Activated naive CD4-positive, alpha-beta T cell treated with anti-CD3 and anti-CD28 coated beads, Interleukin-2, amount 50 U/mL, for 24 hours (primary cell): Measurements from ENCODE around the gene RELT.

Experiments used
- H3K27ac Mint-ChIP-seq: one replicate; pipeline ENCODE4 v1.8.0; 2021; ENCODE audit warnings: mild to moderate bottlenecking, mixed read lengths
- H3K27me3 Mint-ChIP-seq: one replicate; pipeline ENCODE4 v1.8.0; 2021; ENCODE audit warnings: mixed read lengths
- H3K36me3 Mint-ChIP-seq: one replicate; pipeline ENCODE4 v1.8.0; 2021; ENCODE audit warnings: mixed read lengths
- H3K4me1 Mint-ChIP-seq: one replicate; pipeline ENCODE4 v1.8.0; 2021; ENCODE audit warnings: mixed read lengths
- H3K4me3 Mint-ChIP-seq: one replicate; pipeline ENCODE4 v1.8.0; 2021; ENCODE audit warnings: mild to moderate bottlenecking, mixed read lengths
- H3K9me3 Mint-ChIP-seq: one replicate; pipeline ENCODE4 v1.8.0; 2021; ENCODE audit warnings: mixed read lengths

Gene RELT

DNA sequence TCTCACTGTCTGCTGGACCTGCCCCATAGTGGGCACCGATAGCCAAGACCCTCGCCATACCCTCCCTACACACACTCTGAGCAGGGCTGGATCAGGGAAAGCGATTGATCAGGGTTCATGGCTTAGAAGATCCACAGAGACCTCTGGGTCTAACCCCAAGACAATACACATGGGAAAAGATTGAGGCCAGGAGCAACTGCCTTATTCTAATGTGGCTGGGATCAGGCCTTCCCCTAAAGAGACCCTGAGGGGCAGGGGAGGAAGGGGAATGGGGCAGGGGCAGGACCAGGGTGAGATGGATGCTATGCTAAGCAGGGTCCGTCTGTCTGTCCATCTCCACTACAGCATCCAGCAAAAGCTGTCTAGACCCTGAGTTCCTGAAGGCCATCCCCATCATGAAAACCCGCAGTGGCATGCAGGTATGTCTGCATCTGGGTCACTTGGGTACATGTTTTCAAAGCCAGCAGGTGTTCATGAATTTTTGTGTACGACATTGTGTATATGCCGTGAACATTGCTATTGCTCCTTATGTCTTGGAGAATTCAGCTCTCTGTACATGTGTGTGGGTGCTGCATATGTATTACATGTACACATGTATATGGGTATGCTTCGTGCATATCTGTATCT is 15.3 kb upstream of the RELT start:
- peaks cover 3% of the 10 kb centered on the region for H3K4me1 Mint-ChIP-seq
- no peaks in the 10 kb centered on the region for H3K36me3 Mint-ChIP-seq
- no peaks in the 10 kb centered on the region for H3K9me3 Mint-ChIP-seq
- no peak overlapping the region for H3K27ac Mint-ChIP-seq
- no peaks in the 10 kb centered on the region for H3K27me3 Mint-ChIP-seq
- H3K4me3 Mint-ChIP-seq = no peak overlapping the region

DNA sequence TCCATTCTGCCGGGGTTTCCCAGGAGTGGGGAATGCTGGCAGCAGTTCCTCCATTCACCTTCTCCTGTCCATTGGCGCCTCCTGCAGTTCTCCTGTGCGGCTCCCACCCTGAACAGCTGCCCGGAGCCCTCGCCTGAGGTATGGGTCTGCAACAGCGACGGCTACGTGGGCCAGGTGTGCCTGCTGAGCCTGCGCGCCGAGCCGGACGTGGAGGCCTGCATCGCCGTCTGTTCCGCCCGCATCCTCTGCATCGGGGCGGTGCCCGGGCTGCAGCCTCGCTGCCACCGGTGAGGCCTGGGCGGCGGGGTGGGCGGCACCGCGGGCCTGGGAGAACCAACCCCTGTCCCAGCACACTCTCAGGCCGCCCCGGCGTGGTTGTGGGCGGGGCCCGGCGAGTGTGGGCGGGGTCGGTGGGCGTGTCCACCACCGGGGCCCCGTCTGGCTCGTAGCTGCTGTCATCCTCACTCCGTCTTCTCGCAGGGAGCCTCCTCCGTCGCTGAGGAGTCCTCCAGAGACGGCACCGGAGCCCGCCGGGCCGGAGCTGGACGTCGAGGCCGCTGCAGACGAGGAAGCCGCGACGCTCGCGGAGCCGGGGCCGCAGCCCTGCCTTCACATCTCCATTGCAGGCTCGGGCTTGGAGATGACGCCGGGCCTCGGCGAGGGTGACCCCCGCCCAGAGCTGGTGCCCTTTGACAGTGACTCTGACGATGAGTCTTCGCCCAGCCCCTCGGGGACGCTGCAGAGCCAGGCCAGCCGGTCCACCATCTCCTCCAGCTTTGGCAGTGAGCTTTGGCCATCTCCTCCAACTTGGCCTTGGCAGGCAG is 14.0 kb upstream of the RELT start:
- Mint-ChIP-seq H3K4me3 (no peak overlapping the region), H3K9me3 (no peaks in the 10 kb centered on the region), H3K27me3 (no peaks in the 10 kb centered on the region), H3K4me1 (peaks cover 16% of the 10 kb centered on the region), H3K36me3 (peaks cover 1% of the 10 kb centered on the region), H3K27ac (peak overlapping the region; percentile 8)

DNA sequence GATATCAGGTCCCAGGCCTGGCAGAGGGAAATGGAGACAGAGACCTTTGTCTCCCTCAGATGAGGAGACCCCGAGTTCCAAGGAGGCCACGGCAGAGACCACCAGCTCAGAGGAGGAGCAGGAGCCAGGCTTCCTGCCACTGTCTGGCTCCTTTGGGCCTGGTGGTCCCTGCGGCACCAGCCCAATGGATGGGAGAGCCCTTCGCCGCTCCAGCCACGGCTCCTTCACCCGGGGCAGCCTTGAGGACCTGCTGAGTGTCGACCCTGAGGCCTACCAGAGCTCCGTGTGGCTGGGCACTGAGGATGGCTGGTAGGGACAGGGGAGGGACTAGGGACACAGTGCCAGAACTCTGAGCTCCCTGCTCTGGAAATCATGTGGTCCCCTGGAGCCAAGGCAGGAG is 13.1 kb upstream of the RELT start:
- no peak overlapping the region for H3K27ac Mint-ChIP-seq
- peaks cover 1% of the 10 kb centered on the region for H3K36me3 Mint-ChIP-seq
- H3K4me3 Mint-ChIP-seq = no peak overlapping the region
- no peaks in the 10 kb centered on the region for H3K27me3 Mint-ChIP-seq
- no peaks in the 10 kb centered on the region for H3K9me3 Mint-ChIP-seq
- H3K4me1 Mint-ChIP-seq = peaks cover 26% of the 10 kb centered on the region

DNA sequence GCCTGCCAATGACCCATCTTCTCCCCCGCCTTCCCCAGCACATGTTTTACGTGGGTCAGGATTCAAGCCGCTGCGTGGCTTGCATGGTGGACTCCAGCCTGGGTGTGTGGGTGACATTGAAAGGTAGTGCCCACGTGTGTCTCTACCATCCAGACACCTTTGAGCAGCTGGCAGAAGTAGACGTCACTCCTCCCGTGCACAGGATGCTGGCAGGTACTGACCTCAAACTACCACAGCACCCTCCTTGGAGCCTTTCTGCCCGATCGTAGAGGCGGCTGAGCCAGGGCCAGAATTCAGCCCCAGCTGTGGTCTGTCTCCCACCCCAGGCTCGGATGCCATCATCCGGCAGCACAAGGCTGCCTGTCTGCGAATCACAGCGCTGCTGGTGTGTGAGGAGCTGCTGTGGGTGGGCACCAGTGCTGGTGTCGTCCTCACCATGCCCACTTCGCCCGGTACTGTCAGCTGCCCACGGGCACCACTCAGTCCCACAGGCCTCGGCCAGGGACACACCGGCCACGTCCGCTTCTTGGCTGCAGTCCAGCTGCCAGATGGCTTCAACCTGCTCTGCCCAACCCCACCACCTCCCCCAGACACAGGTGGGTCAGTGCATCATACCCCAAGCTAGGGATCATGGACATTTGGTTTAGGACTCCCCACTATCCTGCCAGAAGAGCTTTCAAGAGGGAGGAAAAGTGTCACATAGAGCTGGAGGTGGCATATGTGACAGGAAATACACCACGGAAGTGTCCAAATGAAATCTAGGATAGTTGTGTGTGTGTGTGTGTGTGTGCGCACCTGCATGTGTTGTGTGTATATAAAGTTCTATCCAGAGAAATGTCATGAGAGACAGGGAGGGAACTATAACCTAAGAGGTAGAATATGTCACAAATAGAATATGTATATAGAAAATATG is 10.6 kb upstream of the RELT start:
- Mint-ChIP-seq H3K36me3 (peaks cover 1% of the 10 kb centered on the region), H3K27me3 (no peaks in the 10 kb centered on the region), H3K4me3 (peak overlapping the region; percentile 33), H3K4me1 (peaks cover 33% of the 10 kb centered on the region), H3K9me3 (no peaks in the 10 kb centered on the region), H3K27ac (peak overlapping the region; percentile 86)

DNA sequence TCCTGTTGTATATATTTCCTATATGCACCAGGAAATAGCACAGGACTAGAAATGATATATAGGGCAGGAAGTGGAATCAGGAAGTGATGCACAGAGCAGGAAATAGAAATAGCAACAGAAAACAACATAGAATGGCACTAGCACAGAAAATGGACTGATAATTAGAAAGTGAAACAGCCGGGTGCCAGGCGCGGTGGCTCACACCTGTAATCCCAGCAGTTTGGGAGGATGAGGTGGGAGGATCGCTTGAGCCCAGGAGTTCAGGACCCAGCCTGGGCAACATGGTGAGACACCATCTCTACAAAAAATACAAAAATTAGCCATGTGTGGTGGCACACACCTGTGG is 10.0 kb upstream of the RELT start:
- Mint-ChIP-seq H3K27ac (peak overlapping the region; percentile 86), H3K4me3 (peak overlapping the region; percentile 33), H3K4me1 (peaks cover 33% of the 10 kb centered on the region), H3K27me3 (no peaks in the 10 kb centered on the region), H3K36me3 (peaks cover 1% of the 10 kb centered on the region), H3K9me3 (no peaks in the 10 kb centered on the region)

DNA sequence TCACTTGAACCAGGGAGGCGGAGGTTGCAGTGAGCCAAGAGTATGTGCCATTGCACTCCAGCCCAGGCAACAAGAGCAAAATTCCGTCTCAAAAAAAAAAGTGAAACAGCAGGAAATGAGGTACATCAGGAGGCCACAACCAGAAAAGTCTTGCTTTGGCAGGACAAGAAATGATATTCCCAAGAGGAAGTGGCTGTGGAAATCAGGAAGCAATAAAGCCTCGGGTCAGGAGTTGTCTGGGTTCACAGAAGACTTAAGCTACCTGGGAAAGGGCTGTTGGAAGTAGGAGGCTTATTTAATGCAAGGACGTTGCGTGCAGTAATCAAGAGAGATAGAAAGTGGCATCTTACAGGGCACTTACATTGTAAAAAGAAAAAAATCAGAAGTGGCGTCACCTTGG is 9.2 kb upstream of the RELT start:
- Mint-ChIP-seq H3K36me3 (peaks cover 1% of the 10 kb centered on the region), H3K9me3 (no peaks in the 10 kb centered on the region)

DNA sequence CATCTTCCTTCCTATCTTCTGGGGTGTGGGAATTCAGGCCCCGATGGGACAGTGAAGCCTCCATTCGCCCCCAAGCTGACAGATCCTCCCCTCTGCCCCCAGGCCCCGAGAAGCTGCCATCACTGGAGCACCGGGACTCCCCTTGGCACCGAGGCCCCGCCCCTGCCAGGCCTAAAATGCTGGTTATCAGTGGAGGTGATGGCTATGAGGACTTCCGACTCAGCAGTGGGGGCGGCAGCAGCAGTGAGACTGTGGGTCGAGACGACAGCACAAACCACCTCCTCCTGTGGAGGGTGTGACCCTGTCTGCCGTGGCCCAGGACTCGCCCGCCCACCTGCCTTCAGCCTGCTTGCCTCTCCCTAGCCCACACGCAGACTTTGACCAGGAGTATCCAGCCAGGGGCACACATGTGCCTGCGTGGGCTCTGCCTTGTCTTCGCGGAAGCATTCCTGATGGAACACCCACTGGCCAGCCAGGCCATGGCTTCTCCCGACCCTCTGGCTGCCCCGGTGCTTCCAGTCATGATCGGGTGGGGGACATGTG is 8.6 kb upstream of the RELT start:
- H3K9me3 Mint-ChIP-seq = no peaks in the 10 kb centered on the region
- peaks cover 1% of the 10 kb centered on the region for H3K36me3 Mint-ChIP-seq
- H3K27me3 Mint-ChIP-seq = no peaks in the 10 kb centered on the region
- H3K4me3 Mint-ChIP-seq = no peak overlapping the region
- H3K27ac Mint-ChIP-seq = peak overlapping the region; percentile 4
- H3K4me1 Mint-ChIP-seq = peaks cover 33% of the 10 kb centered on the region

More for the DNA sequence above, 9.2 kb upstream of the RELT start:
- H3K27ac Mint-ChIP-seq = peak overlapping the region; percentile 4
- H3K27me3 Mint-ChIP-seq = no peaks in the 10 kb centered on the region
- peak overlapping the region; percentile 13 for H3K4me3 Mint-ChIP-seq
- H3K4me1 Mint-ChIP-seq = peaks cover 33% of the 10 kb centered on the region

DNA sequence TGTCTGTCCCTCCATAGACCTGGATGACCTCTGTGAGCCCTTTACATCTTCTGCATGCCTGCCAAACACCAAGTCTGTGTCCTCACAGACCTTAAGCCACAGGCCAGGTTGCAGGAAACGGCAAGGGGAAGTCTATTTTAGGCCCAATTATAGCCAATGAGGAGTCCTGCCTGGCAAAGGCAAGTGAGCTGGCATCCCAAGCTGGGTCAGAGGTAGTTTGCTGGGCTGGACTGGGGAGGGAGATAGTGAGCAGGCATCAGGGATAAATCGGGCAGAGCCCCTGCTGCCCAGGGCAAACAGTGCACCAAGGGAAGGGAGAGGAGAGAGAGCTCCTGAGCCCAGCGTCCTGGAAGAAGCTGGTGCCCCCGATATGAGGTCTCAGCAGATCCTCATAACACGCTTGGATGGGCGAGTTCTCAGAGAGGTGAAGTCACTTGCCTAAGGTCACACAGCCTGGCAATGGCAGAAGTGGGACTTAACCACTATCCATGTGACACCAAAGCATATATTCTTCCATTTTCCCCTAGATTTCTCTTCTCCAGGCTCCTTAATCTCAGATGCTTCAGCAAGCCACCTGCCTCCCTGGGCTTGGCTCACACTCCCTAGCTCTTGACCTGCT is 3.7 kb upstream of the RELT start:
- Mint-ChIP-seq H3K36me3 (peaks cover 3% of the 10 kb centered on the region), H3K27me3 (no peaks in the 10 kb centered on the region), H3K4me1 (peaks cover 28% of the 10 kb centered on the region), H3K27ac (no peak overlapping the region), H3K9me3 (no peaks in the 10 kb centered on the region), H3K4me3 (no peak overlapping the region)

DNA sequence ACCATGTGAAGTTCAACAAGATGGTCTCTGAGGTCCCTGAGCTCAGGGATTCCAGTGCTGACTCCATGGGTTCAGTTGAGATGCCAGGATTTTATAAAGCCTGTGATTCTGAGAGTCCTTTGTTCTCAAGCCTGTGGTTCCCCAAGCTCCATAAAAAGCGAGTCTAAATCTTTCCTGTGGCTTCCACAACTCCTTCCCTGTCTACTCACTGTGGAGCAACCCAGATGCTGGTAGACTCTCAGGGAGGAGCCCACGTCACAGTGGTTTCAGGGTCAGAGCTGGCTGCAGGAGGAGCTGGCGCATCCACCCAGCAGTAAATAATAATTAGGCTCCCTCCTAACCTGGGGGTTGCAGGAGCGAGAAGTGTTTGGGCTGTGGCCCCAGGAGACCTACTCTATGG is 2.0 kb upstream of the RELT start:
- no peak overlapping the region for H3K27ac Mint-ChIP-seq
- H3K9me3 Mint-ChIP-seq = no peaks in the 10 kb centered on the region
- H3K27me3 Mint-ChIP-seq = no peaks in the 10 kb centered on the region
- peaks cover 3% of the 10 kb centered on the region for H3K36me3 Mint-ChIP-seq
- H3K4me3 Mint-ChIP-seq = no peak overlapping the region
- H3K4me1 Mint-ChIP-seq = peaks cover 30% of the 10 kb centered on the region

DNA sequence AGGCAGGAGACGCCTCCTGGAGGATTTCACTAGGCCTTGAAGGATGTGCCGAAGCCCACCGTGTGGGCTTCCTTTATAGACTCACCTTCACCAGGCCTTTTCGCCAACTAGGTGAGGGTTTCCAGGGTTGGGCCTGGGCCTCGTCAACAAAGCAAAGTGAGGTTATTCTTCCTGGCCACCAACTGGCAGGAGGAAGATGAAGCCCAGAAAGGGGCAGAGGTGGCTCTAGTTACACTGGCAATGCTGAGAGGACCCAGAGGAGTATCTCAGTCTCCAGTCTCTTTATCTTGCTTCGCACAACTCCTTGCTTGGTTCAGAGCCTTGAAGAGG is 404 bp upstream of the RELT start:
- Mint-ChIP-seq H3K9me3 (no peaks in the 10 kb centered on the region), H3K27me3 (no peaks in the 10 kb centered on the region), H3K36me3 (peaks cover 3% of the 10 kb centered on the region), H3K4me3 (peak overlapping the region; percentile 71), H3K4me1 (peaks cover 39% of the 10 kb centered on the region), H3K27ac (peak overlapping the region; percentile 23)

DNA sequence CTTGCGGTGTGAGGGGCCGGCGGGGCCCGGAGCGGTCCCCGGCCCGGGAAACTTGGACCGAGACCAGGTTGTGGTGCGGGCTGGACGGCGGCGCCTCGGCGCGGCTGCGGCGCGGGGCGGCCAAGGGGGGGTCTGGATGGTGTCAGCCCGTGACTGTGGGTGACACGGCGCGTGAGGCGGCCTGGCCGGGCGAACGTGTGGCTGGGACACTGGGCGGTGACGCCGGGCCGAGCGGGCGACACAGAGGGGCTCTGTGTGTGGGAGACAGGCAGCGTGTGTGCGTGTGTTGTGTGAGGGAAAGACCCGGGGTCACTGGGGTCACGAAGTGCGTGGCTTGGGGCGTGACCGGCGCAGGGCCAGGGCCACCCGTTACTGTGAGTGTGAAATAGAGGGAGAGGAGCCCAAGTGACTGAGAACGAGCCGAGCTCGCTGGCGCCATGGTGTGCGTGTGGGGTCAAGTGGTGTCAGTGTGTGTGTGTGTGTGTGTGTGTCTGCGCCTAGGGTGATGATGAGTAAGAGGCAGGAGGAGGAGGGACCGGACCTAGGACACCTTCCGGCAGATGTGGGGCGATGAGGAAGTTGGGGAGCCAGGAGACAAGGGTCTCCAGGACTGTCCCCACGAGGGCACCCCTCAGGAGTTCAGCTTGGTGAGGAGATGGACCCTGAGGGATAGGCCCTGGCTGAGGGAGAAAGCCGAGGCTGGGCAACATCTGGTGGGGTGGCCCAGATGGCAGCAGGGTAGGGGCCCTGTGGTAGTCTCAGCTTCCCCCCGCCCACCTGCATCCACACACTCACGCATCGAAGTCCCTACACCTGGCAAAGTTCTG is 817 bp downstream of the RELT start:
- Mint-ChIP-seq H3K27ac (peak overlapping the region; percentile 98), H3K4me1 (peaks cover 45% of the 10 kb centered on the region), H3K27me3 (no peaks in the 10 kb centered on the region), H3K9me3 (no peaks in the 10 kb centered on the region), H3K4me3 (peak overlapping the region; percentile 99), H3K36me3 (peaks cover 3% of the 10 kb centered on the region)

DNA sequence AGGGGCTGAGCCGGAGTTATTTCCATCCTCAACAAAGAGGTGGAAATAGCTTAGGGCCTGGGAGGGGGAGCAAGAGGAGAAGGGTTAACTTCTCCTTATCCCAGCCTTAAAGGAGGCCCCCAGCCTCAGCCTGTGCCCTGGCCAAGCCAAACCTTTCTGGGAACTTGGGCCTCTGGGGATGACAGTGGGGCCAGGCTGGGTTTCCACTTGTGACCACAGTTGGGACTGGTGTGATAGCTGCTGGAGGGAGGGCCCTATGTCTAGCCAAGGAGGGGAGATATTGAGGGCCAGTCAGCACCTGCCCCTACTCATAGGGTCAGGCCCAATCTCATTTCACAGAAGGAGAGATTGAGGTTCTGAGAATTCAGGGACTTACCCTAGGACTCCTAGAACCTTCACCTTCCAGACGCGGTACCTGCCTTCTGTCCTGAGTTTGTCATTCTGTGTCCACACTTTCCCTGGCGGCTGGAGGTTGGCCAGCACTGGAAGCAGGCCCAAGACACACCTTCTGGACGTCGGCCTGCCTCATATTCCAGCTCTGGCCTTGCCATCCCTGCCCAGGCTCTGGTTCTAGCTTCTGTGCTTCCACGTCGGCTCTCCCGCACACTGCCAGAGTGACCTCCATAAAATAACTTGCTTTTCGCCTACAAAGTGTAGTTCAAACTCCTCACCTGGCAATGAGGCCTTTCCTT is 3.1 kb downstream of the RELT start:
- Mint-ChIP-seq H3K36me3 (peaks cover 3% of the 10 kb centered on the region), H3K27me3 (no peaks in the 10 kb centered on the region), H3K4me3 (peak overlapping the region; percentile 54), H3K4me1 (peaks cover 66% of the 10 kb centered on the region), H3K9me3 (no peaks in the 10 kb centered on the region), H3K27ac (peak overlapping the region; percentile 23)

DNA sequence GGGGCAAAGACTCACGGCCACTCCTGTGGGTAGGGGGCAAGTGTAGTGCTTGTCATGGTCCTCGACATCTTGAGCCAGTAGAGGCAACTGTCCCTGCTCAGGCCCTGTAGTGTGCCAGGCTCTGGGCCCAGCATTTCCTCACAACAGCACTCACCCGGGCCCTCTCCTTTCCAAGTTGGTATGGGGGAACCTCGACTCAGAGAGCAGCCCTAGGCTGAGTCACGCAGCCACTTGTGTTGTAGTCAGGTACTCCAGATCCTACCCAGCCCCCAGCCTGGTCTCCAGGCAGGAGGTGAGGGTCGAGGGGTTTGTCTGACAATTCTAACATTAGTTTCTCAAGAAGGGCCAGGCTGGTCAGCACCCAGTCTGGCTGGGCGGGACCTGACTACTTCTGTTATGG is 4.1 kb downstream of the RELT start:
- no peaks in the 10 kb centered on the region for H3K9me3 Mint-ChIP-seq
- peaks cover 75% of the 10 kb centered on the region for H3K4me1 Mint-ChIP-seq
- peaks cover 3% of the 10 kb centered on the region for H3K36me3 Mint-ChIP-seq
- no peaks in the 10 kb centered on the region for H3K27me3 Mint-ChIP-seq
- no peak overlapping the region for H3K27ac Mint-ChIP-seq
- no peak overlapping the region for H3K4me3 Mint-ChIP-seq

DNA sequence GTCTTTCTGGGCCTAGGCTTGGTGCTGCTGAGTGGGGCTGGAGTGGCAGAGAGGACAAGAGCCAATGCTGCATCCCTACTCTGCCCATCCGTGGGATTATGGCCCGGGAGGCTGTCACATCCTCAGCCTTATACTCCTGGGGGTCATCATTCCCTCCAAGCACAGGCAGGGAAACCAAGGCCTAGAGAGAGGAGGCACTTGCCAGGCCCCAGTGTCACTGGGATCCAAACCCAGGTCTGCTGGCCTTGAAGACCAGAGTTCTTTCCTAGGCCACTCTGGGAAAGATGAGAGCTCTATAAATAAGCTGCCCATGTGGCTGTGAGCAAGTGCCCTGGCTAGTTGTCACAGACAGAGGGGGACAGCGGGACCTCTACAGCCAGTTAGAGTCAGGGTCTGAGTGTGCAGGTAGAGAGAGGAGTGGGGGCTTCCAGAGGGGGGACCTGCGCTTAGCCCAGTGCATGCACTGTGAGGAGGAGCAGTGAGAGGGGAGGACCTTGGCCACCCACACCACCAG is 4.8 kb downstream of the RELT start:
- H3K36me3 Mint-ChIP-seq = peaks cover 3% of the 10 kb centered on the region
- no peak overlapping the region for H3K4me3 Mint-ChIP-seq
- no peaks in the 10 kb centered on the region for H3K27me3 Mint-ChIP-seq
- peaks cover 75% of the 10 kb centered on the region for H3K4me1 Mint-ChIP-seq
- no peaks in the 10 kb centered on the region for H3K9me3 Mint-ChIP-seq
- no peak overlapping the region for H3K27ac Mint-ChIP-seq
